Measurements from ENCODE around the gene ADAD1.

Gene ADAD1

DNA sequence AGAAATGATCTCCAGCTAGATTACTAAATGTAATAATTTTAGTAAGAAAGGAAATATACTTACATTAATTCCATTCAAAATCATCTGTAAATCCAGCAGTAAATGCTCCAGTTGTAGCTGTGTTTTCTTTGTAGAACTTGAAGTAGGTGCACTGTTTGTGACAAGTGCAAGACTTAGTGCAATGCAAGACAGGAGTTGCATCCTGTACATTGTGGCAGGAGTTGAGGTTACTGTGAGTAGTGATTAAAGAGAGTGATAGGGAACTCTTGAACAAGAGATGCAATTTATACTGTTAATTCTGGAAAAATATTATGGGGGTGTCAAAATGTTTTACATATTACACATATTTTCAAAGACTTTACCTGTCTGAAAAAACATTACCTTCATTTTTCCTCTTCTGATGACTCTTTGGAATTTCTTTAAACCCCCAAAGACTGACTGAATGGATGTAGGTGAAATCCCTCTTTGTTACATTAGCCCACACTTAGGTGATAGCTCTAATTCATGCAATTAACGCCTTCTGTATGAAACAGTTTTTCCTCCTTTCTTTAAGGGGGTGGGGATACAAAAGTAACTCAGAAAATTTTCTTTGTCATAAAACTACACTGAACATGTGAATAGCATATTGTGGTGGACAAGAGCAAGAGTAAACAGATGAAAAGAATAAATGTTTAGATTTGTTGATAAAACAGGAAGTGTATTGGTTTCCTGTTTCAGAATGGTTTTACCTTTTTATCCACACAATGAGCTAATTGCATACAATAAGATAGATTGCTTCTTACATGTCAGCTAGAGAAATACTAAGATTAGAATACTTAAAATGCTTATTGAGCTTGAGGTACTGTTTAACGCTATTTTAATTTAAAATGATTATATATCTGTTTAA, 77.7 kb downstream of the ADAD1 start, which contains the start of gene IL2:
IL2 (minus strand) TSS at position 495 of the 886 bp plus-strand sequence; CDS start at position 210, 285 bp downstream.
- DNase-seq (ENCODE audit: low spot score) = peak; percentile 36

DNA sequence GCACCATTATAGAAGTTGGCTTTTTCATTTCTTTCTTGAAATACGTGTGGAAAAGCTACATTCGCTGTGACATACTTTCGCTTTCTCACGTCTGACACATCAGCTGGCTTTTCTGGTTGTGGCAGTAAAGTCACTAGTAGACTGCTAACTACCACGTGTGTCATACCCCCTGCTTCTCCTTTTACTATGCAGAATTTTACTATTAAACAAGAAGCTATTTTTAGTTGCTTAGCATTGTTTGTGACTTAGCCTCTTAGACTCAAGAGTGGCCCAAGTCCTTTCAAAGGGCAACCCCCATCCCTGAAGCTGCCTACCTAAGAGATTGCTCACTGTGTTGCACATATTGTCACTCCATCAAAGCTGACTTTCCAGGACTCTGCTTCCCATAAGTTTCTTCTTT, 79.8 kb downstream of the ADAD1 start:
- peak; percentile 71 for DNase-seq (ENCODE audit: low spot score)

DNA sequence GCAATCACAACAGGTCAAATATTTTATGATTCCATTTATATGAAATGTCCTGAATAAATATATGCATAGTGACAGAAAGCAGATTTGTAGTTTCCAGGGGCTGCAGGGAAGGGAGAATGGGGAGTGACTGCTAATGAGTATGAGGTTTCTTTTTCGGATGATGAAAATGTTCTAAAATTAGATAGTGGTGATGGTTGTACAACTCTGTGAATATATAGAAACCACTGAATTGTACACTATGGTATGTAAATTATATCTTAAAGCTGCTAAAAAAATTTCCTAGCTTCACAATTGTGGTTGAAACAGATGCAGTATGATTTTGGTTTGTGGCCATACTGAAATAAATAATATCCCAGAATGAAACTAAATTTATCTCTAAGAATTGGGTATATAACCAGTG, 90.6 kb downstream of the ADAD1 start:
- no peak for DNase-seq (ENCODE audit: low spot score)

DNA sequence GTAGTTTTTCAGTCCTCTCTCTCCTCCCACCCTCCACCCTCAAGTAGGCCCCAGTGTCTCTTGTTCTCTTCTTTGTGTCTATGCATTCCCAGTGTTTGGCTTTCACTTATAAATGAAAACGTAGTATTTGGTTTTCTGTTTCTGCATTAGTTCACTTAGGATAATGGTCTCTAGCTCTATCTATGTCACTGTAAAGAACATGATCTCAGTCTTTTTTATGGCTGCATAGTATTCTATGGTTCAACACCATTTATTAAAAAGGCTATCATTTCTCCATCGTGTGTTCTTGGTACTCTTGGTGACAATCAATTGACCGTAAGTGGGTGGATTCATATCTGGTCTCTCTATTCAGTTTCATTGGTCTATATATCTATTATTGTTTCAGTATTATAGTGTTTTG, 96.4 kb downstream of the ADAD1 start:
- DNase-seq (ENCODE audit: low spot score) = no peak

DNA sequence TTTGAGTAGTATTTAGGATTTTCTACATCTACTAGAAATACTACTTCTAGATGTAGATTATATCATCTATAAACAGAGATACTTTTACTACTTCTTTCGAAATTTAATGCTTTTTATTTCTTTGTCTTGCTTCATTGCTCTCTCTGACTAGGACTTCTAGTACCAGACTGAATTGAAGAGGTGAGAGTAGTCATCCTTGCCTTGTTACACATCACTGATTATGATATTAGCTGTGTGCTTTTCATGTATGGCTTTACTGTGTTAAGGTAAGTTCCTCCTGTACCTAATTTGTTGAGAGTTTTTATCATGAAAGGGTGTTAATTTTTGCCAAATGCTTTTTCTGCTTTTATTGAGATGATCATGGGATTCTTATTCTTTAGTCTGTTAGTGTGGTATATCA, 97.3 kb downstream of the ADAD1 start:
- DNase-seq (ENCODE audit: low spot score) = no peak

DNA sequence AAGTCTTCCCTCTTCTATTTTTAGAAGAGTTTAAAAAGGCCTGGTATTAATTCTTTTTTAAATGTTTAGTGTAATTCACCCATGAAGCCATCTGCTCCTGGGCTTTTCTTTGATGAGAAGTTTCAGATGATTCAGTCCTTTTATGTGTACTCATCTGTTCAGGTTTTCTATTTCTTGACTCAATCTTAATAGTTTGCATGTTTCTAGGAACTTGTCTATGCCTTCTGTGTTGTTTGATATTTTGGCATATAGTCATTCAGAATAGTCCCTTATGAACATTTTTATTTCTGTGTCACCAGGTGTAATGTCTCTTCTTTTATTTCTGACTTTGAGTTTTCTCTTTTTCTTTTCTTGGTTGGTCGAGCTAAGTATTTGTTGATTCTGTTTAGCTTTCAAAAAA, 97.9 kb downstream of the ADAD1 start:
- no peak for DNase-seq (ENCODE audit: low spot score)
